GM21717 (cell line): ENCODE results near the gene KCNAB1.

Experiments used
- ATAC-seq: cut with Tn5 transposase; IDR thresholded peaks from one replicate; pipeline ENCODE4 v1.9.1; 2021; ENCODE audit warnings: mild to moderate bottlenecking, moderate library complexity; ENCODE audit not compliant: unreplicated experiment

KCNAB1 gene

GRCh38 chr3:156396851-156397250 lies 276.5 kb downstream of the KCNAB1 start:
- no peak for ATAC-seq

- no peak for ATAC-seq
Measured at GRCh38 chr3:156397534-156397933, 277.2 kb downstream of the KCNAB1 start.

DNA sequence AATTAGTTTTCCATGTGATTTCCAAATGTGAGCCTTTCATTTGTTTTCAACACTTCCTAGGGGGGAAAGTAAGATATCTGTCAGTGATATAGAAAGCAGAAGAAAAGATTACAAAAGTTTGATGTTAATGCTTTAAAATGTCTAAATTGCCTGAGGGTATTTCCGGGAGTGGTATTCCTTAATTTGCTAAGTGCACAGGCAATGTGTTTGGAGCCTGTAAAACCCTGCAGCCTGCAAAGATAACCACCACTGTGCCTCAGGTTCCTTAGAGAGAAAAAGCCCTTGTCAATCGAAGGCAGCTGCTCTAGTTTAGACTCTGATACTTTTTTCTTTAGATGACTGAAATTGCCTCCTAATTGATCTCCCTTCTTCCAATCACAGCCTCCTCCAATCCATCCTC lies 279.7 kb downstream of the KCNAB1 start:
- ATAC-seq = no peak

GRCh38 chr3:156400735-156401134 lies 280.4 kb downstream of the KCNAB1 start:
- no peak for ATAC-seq

- no peak for ATAC-seq
Measured at GRCh38 chr3:156404217-156404616, 283.8 kb downstream of the KCNAB1 start.

DNA sequence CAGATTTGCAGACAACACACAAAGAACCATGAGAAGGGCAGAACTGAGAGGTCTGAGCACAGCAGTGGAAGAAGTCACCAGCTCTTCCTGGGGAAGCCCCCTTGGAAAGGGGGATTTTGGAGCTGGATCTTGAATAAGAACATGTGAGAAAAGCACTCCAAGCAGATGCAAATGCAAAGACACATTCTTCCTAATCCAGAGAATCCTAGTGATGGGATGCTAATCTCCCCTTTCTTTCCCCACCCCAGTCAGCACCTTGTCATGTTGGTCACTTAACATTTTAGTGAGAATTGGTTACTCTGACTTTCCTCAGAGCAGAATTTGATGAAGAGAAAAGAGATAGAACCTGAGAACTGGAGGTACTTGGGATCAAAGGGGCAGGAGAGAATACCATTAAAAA lies 286.0 kb downstream of the KCNAB1 start:
- ATAC-seq = no peak

- ATAC-seq = no peak
Measured at GRCh38 chr3:156407617-156408225, 287.3 kb downstream of the KCNAB1 start.

GRCh38 chr3:156409694-156410093 lies 289.3 kb downstream of the KCNAB1 start:
- no peak for ATAC-seq

- no peak for ATAC-seq
Measured at GRCh38 chr3:156412600-156412999, 292.2 kb downstream of the KCNAB1 start.

DNA sequence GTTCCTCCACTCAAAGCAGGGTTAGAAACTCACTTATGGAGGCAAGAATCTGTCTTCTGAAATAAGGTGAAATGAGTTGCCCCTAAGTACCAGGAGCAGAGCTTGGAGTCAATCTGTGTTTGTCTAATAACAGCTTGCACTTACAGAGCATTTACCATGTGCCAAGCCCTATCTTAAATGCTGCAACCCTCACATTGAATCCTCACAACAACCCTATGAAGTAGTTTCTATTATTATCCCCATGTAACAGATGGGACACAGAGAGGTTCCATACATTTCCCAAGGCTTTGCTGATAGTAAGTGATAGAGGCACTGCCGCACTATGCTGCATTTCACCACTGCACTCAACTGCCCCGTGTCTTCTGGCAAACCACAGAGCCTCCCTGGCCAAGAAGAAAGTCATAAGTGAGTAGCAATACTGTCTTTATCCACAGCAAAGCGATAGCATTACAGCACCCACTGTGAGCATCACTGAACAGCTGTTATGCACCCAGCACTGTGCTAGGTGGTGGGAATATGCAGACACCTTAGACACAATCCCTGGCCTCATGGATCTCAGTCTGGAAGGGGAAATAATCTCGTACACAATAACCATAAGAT lies 293.0 kb downstream of the KCNAB1 start:
- no peak for ATAC-seq

GRCh38 chr3:156416846-156417558 lies 296.6 kb downstream of the KCNAB1 start:
- ATAC-seq = no peak

DNA sequence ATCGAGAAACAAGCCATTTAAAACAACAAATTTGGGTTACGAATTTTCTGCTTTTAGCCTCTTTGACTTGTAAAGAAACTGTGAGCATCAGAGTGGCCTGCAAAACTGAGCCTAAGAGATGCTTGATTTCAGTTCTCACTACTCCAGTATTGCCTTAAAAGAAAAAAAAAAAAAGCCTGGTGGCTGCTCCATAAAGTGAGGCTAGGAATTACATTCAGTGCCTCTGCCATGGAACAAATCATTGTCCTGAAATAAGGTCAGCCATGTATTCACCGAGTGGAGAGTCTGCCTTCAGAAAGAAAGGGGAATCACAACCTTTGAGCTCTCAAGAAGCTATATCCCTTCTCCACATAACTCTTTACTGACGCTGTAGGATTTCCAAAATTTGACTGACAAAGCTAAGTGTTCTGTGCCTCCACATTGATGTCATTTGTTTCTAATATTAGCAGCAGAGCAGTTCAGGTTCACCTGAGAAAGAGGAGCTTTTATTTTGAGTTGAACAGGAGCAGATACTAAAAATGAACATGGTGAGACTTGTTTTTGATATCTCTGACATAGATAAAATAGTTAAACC lies 297.3 kb downstream of the KCNAB1 start:
- ATAC-seq = no peak

GRCh38 chr3:156418428-156418827 lies 298.1 kb downstream of the KCNAB1 start:
- no peak for ATAC-seq

DNA sequence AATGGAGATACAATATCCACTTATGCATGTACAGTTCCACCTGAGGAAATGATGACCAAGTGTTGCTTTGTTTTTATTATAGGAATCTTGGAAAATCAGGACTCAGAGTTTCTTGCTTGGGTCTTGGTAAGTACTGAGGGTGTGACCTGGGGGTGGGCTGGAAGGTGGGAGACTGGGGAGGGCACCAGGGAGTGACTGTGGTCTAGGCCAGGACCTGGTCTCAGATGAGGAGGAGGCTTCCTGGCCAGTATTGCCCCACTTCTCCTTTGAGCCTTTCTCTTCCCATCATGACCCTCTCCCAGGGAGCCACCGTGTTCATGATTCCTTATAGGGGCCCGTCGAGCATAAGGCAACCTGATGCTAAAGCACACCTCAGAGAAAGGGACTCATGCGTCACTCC lies 301.2 kb downstream of the KCNAB1 start:
- ATAC-seq = no peak

- ATAC-seq = no peak
Measured at GRCh38 chr3:156424758-156425157, 304.4 kb downstream of the KCNAB1 start.

DNA sequence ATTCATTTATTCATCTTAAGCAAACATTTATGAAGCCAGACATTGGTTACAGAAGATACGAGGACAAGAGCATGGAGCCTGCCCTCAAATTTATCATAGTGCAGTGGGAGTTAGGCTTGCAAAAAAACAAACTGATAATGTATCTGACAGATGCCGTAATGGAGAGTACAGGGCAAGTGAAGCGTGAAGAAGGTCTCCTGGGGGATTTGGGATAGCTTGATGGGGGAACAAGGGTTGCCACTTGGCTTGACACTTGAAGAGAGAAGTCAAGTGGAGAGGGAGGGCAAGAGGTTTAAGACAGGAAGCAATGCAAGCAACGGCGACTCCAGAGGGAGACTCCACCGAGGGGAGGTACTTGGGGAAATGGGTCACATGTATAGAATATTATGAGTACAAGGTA lies 305.3 kb downstream of the KCNAB1 start:
- ATAC-seq = no peak

GRCh38 chr3:156429125-156429524 lies 308.7 kb downstream of the KCNAB1 start:
- ATAC-seq = no peak

GRCh38 chr3:156431334-156432124 lies 311.2 kb downstream of the KCNAB1 start:
- no peak for ATAC-seq

GRCh38 chr3:156432563-156432962 lies 312.2 kb downstream of the KCNAB1 start:
- no peak for ATAC-seq

DNA sequence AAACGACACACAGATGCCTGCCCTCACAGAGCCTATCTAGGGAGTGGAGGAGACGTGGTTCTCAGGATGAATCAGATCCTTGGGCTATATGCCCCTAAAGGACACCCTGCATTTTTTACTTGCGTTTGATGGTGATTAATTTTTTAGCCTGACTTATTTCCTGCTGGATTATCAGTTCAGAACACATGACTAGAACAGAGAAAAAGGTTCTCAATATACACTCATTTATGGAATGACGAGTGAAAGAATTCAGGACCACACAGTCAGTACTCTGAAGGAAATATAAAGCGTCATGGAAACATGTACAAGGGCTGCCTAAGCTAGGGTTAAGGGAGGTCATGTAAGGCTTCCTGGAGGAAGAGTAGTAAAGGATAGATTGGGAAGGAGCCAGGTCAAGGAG lies 312.8 kb downstream of the KCNAB1 start:
- no peak for ATAC-seq

DNA sequence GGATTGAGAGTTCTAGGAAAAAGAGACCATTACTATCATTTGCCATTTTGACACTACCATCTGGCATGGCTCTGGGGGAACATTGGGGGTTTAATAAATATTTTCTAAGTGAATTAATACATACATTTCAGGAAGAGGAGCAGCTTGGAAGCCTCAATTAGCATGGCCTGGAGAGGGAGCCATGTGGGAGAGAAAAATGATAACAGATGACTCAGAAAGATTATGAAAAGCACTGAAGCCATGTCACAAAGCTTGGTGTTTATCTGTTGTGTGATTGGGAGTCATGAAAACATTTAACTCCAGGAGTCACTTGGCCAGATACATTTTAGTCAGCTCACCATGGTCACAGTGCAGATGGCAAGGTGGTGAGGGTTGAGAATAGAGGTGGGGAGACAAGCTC lies 313.5 kb downstream of the KCNAB1 start:
- ATAC-seq = no peak
